Measurements from ENCODE around the gene ESM1. TPM values are rescaled to one million over a fixed set of nuclear protein-coding genes. Genes with fewer than 3 reads are reported as not detected.

ESM1 gene
- total RNA-seq, 3 donors from 2014 or later (not counting 1 experiment from before 2014, with no cell fraction given), result 0.87 to 1.2 (median 0.95) TPM

- H3K4me3 ChIP-seq (ENCODE audit: low read length), result no peak overlapping the region
- ATAC-seq, result peak; percentile 47 to 72 (median 70)
- H3K27me3 ChIP-seq (ENCODE audit: control insufficient read depth, insufficient read depth, low read length), result no peaks in the 10 kb centered on the region
- H3K4me3 Mint-ChIP-seq, result no peak overlapping the region
- no peak for TF ChIP-seq CTCF (IDR thresholded peaks at IDR 0.05)
- H3K4me1 Mint-ChIP-seq, result peaks cover 18 to 22% of the 10 kb centered on the region in 2 donors
- no peaks in the 10 kb centered on the region for H3K36me3 ChIP-seq (ENCODE audit: control insufficient read depth, insufficient read depth, low read length)
- no peaks in the 10 kb centered on the region for H3K9me3 ChIP-seq (ENCODE audit: control insufficient read depth, insufficient read depth, low read length)
- H3K4me1 ChIP-seq (ENCODE audit: control insufficient read depth, insufficient read depth, low read length), result no peaks in the 10 kb centered on the region
- no peak for DNase-seq
- H3K9me3 Mint-ChIP-seq, result no peaks in the 10 kb centered on the region
- peaks cover 0 to 5% of the 10 kb centered on the region in 2 donors for H3K27me3 Mint-ChIP-seq (ENCODE audit: low read depth in 2 of 2)
- intact Hi-C loops (cut with micrococcal nuclease), result no loop called here
- no peaks in the 10 kb centered on the region for H3K36me3 Mint-ChIP-seq
- peak overlapping the region; percentile 26 to 68 for H3K27ac Mint-ChIP-seq
- no peak overlapping the region for H3K27ac ChIP-seq (ENCODE audit: low read length)
Observed at GRCh38 chr5:54964405-54964804, 21.0 kb downstream of the ESM1 start.

- Histone ChIP-seq H3K4me3 (ENCODE audit: low read length) (no peak overlapping the region), H3K4me1 (ENCODE audit: control insufficient read depth, insufficient read depth, low read length) (no peaks in the 10 kb centered on the region), H3K9me3 (ENCODE audit: control insufficient read depth, insufficient read depth, low read length) (no peaks in the 10 kb centered on the region), H3K27ac (ENCODE audit: low read length) (no peak overlapping the region), H3K36me3 (ENCODE audit: control insufficient read depth, insufficient read depth, low read length) (no peaks in the 10 kb centered on the region), H3K27me3 (ENCODE audit: control insufficient read depth, insufficient read depth, low read length) (peaks cover 2% of the 10 kb centered on the region)
- H3K4me1 Mint-ChIP-seq, result peaks cover 16 to 21% of the 10 kb centered on the region in 2 donors
- no peak overlapping the region for H3K4me3 Mint-ChIP-seq
- H3K36me3 Mint-ChIP-seq, result no peaks in the 10 kb centered on the region
- H3K9me3 Mint-ChIP-seq, result no peaks in the 10 kb centered on the region
- peak; percentile 27 for TF ChIP-seq CTCF (IDR thresholded peaks at IDR 0.05)
- peak in 1 of 2 donors; percentile 19 for DNase-seq
- WGBS (ENCODE audit: insufficient coverage), result 88% methylated on average over 6 of the region's 6 CpGs
- no peak overlapping the region for H3K27ac Mint-ChIP-seq
- intact Hi-C loops (cut with micrococcal nuclease), result no loop called here
- peaks cover 0 to 14% of the 10 kb centered on the region in 2 donors for H3K27me3 Mint-ChIP-seq (ENCODE audit: low read depth in 2 of 2)
- no peak for ATAC-seq
Observed at GRCh38 chr5:54959673-54960418, 25.5 kb downstream of the ESM1 start.

- no peak for ATAC-seq
- Histone ChIP-seq H3K36me3 (ENCODE audit: control insufficient read depth, insufficient read depth, low read length) (no peaks in the 10 kb centered on the region), H3K4me3 (ENCODE audit: low read length) (no peak overlapping the region), H3K27me3 (ENCODE audit: control insufficient read depth, insufficient read depth, low read length) (peaks cover 2% of the 10 kb centered on the region), H3K4me1 (ENCODE audit: control insufficient read depth, insufficient read depth, low read length) (no peaks in the 10 kb centered on the region), H3K9me3 (ENCODE audit: control insufficient read depth, insufficient read depth, low read length) (no peaks in the 10 kb centered on the region), H3K27ac (ENCODE audit: low read length) (no peak overlapping the region)
- peaks cover 0 to 4% of the 10 kb centered on the region in 2 donors for H3K4me1 Mint-ChIP-seq
- TF ChIP-seq CTCF (IDR thresholded peaks at IDR 0.05), result no peak
- no peaks in the 10 kb centered on the region for H3K36me3 Mint-ChIP-seq
- H3K27me3 Mint-ChIP-seq (ENCODE audit: low read depth in 2 of 2), result peaks cover 0 to 14% of the 10 kb centered on the region in 2 donors
- intact Hi-C loops (cut with micrococcal nuclease), result no loop called here
- no peak for DNase-seq
- peaks cover 0 to 3% of the 10 kb centered on the region in 2 donors for H3K9me3 Mint-ChIP-seq
- H3K4me3 Mint-ChIP-seq, result no peak overlapping the region
- no peak overlapping the region for H3K27ac Mint-ChIP-seq
Observed at GRCh38 chr5:54956922-54957321, 28.5 kb downstream of the ESM1 start.

- ATAC-seq, result no peak
- Mint-ChIP-seq H3K27me3 (ENCODE audit: low read depth in 2 of 2) (no peaks in the 10 kb centered on the region), H3K4me1 (peaks cover 5% of the 10 kb centered on the region in 2 donors), H3K4me3 (no peak overlapping the region), H3K27ac (no peak overlapping the region), H3K36me3 (no peaks in the 10 kb centered on the region), H3K9me3 (peaks cover 0 to 2% of the 10 kb centered on the region in 2 donors)
- 75% methylated on average over 1 of the region's 1 CpG for WGBS (ENCODE audit: insufficient coverage)
- Histone ChIP-seq H3K36me3 (ENCODE audit: control insufficient read depth, insufficient read depth, low read length) (no peaks in the 10 kb centered on the region), H3K27ac (ENCODE audit: low read length) (no peak overlapping the region), H3K4me1 (ENCODE audit: control insufficient read depth, insufficient read depth, low read length) (peaks cover 3% of the 10 kb centered on the region), H3K27me3 (ENCODE audit: control insufficient read depth, insufficient read depth, low read length) (no peaks in the 10 kb centered on the region), H3K9me3 (ENCODE audit: control insufficient read depth, insufficient read depth, low read length) (no peaks in the 10 kb centered on the region), H3K4me3 (ENCODE audit: low read length) (no peak overlapping the region)
- no peak for DNase-seq
- TF ChIP-seq CTCF (IDR thresholded peaks at IDR 0.05), result no peak
- intact Hi-C loops (cut with micrococcal nuclease), result no loop called here
Observed at GRCh38 chr5:54947187-54947586, 38.2 kb downstream of the ESM1 start.
